Stimulated activated CD8-positive, alpha-beta memory T cell treated with anti-CD3 and anti-CD28 coated beads, Interleukin-15, amount 100 ng/mL, for 4 hours (primary cell): ENCODE measurements around the gene LMO4.

Source experiments
- DNase-seq, 2 donors: peaks; one replicate each; pipeline ENCODE4 v3.0.0-alpha.2; 2020; ENCODE audit warnings: low read depth in 2 of 2

Gene LMO4

GRCh38 chr1:87328272-87329050 lies at the start of gene LMO4:
TSS of gene LMO4 (plus strand) at chr1:87328880. CDS start at chr1:87332016, 3,136 bp downstream.
- peak; percentile 68 to 69 for DNase-seq

- no peak for DNase-seq
These were observed 49.2 kb upstream of the LMO4 start for GRCh38 chr1:87279536-87279875.

- DNase-seq: no peak
These were observed 48.6 kb upstream of the LMO4 start for GRCh38 chr1:87279966-87280535.

GRCh38 chr1:87284456-87285240 lies 44.0 kb upstream of the LMO4 start:
- DNase-seq: no peak

- no peak for DNase-seq
These were observed 37.6 kb upstream of the LMO4 start for GRCh38 chr1:87291107-87291506.

- DNase-seq: peak; percentile 7 to 23
These were observed 35.8 kb upstream of the LMO4 start for GRCh38 chr1:87292684-87293493.

- DNase-seq: no peak
These were observed 34.0 kb upstream of the LMO4 start for GRCh38 chr1:87294633-87295032.

- no peak for DNase-seq
These were observed 33.1 kb upstream of the LMO4 start for GRCh38 chr1:87295445-87296110.

GRCh38 chr1:87296206-87296605 lies 32.5 kb upstream of the LMO4 start:
- DNase-seq: no peak

- DNase-seq: no peak
These were observed 29.0 kb upstream of the LMO4 start for GRCh38 chr1:87299661-87300060.

- DNase-seq: no peak
These were observed 28.1 kb upstream of the LMO4 start for GRCh38 chr1:87300628-87301027.

- no peak for DNase-seq
These were observed 23.5 kb upstream of the LMO4 start for GRCh38 chr1:87305151-87305550.

GRCh38 chr1:87305762-87306161 lies 22.9 kb upstream of the LMO4 start:
- no peak for DNase-seq

- no peak for DNase-seq
These were observed 21.4 kb upstream of the LMO4 start for GRCh38 chr1:87307306-87307705.

GRCh38 chr1:87307931-87308330 lies 20.7 kb upstream of the LMO4 start:
- DNase-seq: no peak

- DNase-seq: no peak
These were observed 14.6 kb upstream of the LMO4 start for GRCh38 chr1:87314091-87314490.

GRCh38 chr1:87318056-87318650 lies 10.5 kb upstream of the LMO4 start:
- DNase-seq: no peak

GRCh38 chr1:87318806-87319205 lies 9.9 kb upstream of the LMO4 start:
- no peak for DNase-seq

- DNase-seq: no peak
These were observed 2.5 kb upstream of the LMO4 start for GRCh38 chr1:87325982-87326738.
